MM.1S (cell line): Measurements from ENCODE around the gene TAP2.
A peak's percentile ranks its signal among the peaks of the same experiment; 100 is the strongest.

ENCODE experiments used
- EZH2phosphoT487 ChIP-seq: fragments of 300-600 bp; sonication (generic); IDR thresholded peaks from 2 replicates; pipeline ENCODE4 v1.6.1; 2018; ENCODE audit warnings: antibody characterized with exemption, low read length
- TF ChIP-seq, protein P1 (sequence below): fragments of 300-600 bp; sonication (generic); IDR thresholded peaks from 2 replicates; pipeline ENCODE4 v1.5.1; 2016; ENCODE audit warnings: antibody characterized with exemption, low read length, mixed read lengths

DNA sequence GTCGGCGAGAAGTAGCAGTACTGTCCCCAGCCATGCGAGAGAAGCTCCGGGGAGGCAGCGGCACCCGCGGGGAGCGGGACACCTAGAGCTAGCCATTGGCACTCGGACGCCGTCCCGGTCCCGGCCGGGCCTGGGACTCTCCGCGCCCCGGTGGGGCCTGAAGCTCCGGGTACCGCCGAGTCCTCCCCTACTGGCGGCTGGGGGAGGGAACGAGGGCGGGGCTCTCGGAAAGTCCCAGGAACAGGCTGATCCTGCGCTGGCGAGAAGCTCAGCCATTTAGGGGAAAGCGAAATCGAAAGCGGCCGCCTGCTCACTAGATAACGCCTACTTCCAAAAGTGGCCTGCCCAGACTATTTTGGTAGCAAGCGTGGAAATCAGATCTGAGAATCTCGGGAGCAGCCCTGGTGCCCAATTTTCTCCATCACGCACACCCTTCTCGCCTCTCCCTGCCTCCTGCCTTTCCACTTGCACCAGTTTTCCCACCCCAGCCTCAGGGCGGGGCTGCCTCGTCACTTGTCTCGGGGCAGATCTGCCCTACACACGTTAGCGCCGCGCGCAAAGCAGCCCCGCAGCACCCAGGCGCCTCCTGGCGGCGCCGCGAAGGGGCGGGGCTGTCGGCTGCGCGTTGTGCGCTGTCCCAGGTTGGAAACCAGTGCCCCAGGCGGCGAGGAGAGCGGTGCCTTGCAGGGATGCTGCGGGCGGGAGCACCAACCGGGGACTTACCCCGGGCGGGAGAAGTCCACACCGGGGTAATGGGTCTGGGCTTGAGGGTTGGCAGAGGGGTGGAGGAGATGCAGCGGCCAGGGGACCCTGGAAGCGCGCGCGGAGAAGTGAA, 15.2 kb upstream of the TAP2 start, which contains the start of the genes PSMB9 and TAP1:
- TF ChIP-seq, protein P1, sequence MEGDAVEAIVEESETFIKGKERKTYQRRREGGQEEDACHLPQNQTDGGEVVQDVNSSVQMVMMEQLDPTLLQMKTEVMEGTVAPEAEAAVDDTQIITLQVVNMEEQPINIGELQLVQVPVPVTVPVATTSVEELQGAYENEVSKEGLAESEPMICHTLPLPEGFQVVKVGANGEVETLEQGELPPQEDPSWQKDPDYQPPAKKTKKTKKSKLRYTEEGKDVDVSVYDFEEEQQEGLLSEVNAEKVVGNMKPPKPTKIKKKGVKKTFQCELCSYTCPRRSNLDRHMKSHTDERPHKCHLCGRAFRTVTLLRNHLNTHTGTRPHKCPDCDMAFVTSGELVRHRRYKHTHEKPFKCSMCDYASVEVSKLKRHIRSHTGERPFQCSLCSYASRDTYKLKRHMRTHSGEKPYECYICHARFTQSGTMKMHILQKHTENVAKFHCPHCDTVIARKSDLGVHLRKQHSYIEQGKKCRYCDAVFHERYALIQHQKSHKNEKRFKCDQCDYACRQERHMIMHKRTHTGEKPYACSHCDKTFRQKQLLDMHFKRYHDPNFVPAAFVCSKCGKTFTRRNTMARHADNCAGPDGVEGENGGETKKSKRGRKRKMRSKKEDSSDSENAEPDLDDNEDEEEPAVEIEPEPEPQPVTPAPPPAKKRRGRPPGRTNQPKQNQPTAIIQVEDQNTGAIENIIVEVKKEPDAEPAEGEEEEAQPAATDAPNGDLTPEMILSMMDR: peak; percentile 83
- TF ChIP-seq EZH2phosphoT487: no peak
